Vagina (tissue), 2 donors: ENCODE data around the gene LVRN. TPM values are rescaled to one million over a fixed set of nuclear protein-coding genes. Genes with fewer than 3 reads are reported as not detected.

Source experiments
- DNase-seq, 2 donors: peaks; one replicate each; pipeline ENCODE4 v3.0.0-alpha.2; 2017; ENCODE audit errors: extremely low spot score in 2 of 2
- H3K27ac ChIP-seq: fragments of 200-600 bp; sonication (generic); one replicate; pipeline ENCODE4 v1.5.1; 2019
- H3K27me3 ChIP-seq: fragments of 200-600 bp; sonication (generic); one replicate; pipeline ENCODE4 v1.5.1; 2019
- H3K36me3 ChIP-seq, 2 donors: fragments of 200-600 bp; sonication (generic); one replicate each; pipeline ENCODE4 v1.5.1; 2017 to 2019
- H3K4me1 ChIP-seq: fragments of 200-600 bp; sonication (generic); one replicate; pipeline ENCODE4 v1.5.1; 2019
- H3K4me3 ChIP-seq, 2 donors: fragments of 200-600 bp; sonication (generic); 1 replicate in 1 of 2; 2 replicates in 1 of 2; pipeline ENCODE4 v1.5.1; 2016 to 2019
- H3K9me3 ChIP-seq: fragments of 200-600 bp; sonication (generic); one replicate; pipeline ENCODE4 v1.5.1; 2019
- CTCF ChIP-seq, 3 experiments: fragments of 450-650 bp in 2 of 3; fragments of 200-600 bp in 1 of 3; sonication (generic) in 1 of 3; IDR thresholded peaks; one replicate each; pipeline ENCODE4 v1.5.1; 2017 to 2019; ENCODE audit warnings: antibody characterized with exemption in 3 of 3, mild to moderate bottlenecking in 2 of 3, moderate library complexity in 2 of 3
- POLR2A ChIP-seq, 2 donors: fragments of 450-650 bp; IDR thresholded peaks; one replicate each; pipeline ENCODE4 v1.6.1; 2017; ENCODE audit warnings: antibody characterized with exemption in 2 of 2, mild to moderate bottlenecking in 2 of 2, moderate library complexity in 2 of 2
- POLR2AphosphoS5 ChIP-seq, 2 donors: sonication (generic); formaldehyde crosslinking; IDR thresholded peaks; one replicate each; pipeline ENCODE4 v1.9.0; 2017; ENCODE audit warnings: antibody characterized with exemption in 2 of 2, mild to moderate bottlenecking in 2 of 2, low read depth in 1 of 2; ENCODE audit not compliant: insufficient read depth in 1 of 2
- intact Hi-C: fragments of 100-400 bp; cut with DNase I; formaldehyde crosslinking; loops from one replicate; pipeline ENCODE4 v1.15.1; 2023
- total RNA-seq: library from RNA; depleted of rRNA; stranded (reverse); fragments of >200 nt; gene quantifications from one replicate; pipeline ENCODE4 v1.2.3, GENCODE V29; 2016

LVRN gene
- total RNA-seq, 1 donor from 2014 or later: 1.7 TPM

DNA sequence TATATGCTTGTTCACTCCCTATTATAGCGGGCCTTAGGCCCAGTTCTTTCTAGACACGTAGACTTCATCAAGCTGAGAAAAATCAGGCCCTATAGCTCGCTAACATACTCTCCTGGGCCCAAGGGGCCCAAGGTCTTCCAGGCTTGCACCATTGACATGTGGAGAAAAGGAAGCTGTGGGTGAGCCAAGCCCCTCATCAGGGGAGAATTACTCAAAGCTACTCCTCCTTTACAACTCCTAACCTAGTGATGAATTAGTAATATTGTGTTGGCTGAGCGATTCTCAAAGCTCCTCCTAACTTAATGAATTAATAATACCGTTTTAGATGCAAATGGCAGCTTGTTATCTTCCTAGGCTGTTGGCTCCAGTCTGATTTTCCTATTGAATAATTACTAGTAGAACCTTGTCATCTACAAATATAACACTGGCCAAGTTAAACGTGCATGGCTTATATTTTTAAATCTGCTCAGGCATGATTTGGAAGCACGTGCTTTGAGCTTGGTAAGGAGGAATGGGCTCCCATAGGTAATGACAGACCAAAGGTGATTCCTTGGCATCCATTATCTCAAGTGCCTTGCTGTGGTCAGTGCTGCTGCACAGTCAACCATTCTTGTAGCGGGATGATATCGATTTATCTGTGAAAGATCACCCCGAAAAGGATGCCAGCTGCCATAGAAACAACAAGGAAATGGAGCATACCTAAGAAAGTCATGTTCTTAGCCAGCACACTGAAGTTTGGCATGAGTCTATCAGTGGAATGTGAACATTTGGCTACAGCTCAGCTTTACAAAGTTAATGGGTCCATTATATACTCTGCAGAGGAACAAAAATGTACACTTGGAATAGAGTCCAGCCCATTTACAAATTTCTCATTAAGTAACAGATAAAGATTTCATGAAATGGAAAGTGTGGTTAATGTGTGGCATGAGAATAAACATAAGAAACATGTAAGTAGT lies 23.8 kb downstream of the LVRN start:
- Histone ChIP-seq H3K27ac (no peak overlapping the region), H3K4me3 (no peak overlapping the region), H3K4me1 (no peaks in the 10 kb centered on the region), H3K27me3 (no peaks in the 10 kb centered on the region), H3K36me3 (no peaks in the 10 kb centered on the region), H3K9me3 (no peaks in the 10 kb centered on the region)
- TF ChIP-seq POLR2AphosphoS5 (IDR thresholded peaks at IDR 0.05; ENCODE audit: insufficient read depth in 1 of 2, low read depth in 1 of 2) (no peak), POLR2A (IDR thresholded peaks at IDR 0.05) (no peak), CTCF (IDR thresholded peaks at IDR 0.05) (no peak)
- no peak for DNase-seq
- intact Hi-C loops: no loop called here

DNA sequence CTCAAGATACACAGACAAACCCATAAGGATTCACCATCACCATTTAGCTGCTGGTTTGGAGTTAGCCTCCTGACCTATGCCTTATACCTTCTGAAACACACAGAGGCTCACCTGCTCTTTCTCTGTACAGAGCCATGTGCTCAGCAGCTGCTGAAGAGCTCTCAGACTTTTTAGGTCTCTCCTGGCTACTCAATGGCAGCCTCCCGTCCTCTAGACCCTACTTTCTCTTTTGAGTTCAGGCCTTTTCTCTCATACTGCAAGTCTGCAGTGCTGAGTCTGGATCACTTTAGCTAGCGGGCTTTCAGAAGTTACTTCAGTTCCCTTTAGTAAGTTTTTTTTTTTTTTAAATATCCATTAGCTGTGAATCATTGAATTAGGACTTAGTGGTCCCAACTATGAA lies 25.7 kb downstream of the LVRN start:
- intact Hi-C loops: no loop called here
- no peak for DNase-seq
- Histone ChIP-seq H3K36me3 (no peaks in the 10 kb centered on the region), H3K27ac (no peak overlapping the region), H3K4me3 (no peak overlapping the region), H3K27me3 (no peaks in the 10 kb centered on the region), H3K9me3 (no peaks in the 10 kb centered on the region), H3K4me1 (no peaks in the 10 kb centered on the region)
- no peak for TF ChIP-seq POLR2AphosphoS5 (IDR thresholded peaks at IDR 0.05; ENCODE audit: insufficient read depth in 1 of 2, low read depth in 1 of 2)
- TF ChIP-seq POLR2A (IDR thresholded peaks at IDR 0.05): no peak
- no peak for TF ChIP-seq CTCF (IDR thresholded peaks at IDR 0.05)

DNA sequence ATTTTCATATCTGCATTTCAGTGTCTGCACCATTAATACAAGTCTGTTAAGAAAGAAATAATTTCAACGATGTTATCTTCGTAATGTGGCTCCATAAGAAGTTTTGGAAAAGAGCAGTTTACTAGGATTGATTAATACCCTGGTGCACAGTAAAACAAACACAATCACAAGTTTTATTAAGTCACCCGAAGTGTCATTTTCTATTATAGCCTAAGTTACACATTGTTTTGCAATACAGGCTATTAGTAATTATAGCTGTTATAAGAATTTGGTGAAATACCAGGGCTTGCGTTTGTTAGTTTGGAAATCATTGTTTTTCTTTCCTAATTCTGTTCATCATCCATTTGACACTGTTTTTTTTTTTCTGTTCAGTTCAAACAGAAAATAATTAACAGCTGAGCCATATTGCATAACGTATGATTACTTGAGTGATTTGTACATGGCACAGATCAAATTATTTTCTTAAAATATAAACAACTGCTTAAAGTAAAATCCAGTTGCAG lies 30.6 kb downstream of the LVRN start:
- TF ChIP-seq POLR2A (IDR thresholded peaks at IDR 0.05) (no peak), POLR2AphosphoS5 (IDR thresholded peaks at IDR 0.05; ENCODE audit: insufficient read depth in 1 of 2, low read depth in 1 of 2) (no peak), CTCF (IDR thresholded peaks at IDR 0.05) (no peak)
- no peaks in the 10 kb centered on the region for H3K9me3 ChIP-seq
- H3K4me3 ChIP-seq: no peak overlapping the region
- no peaks in the 10 kb centered on the region for H3K36me3 ChIP-seq
- H3K27ac ChIP-seq: no peak overlapping the region
- no peaks in the 10 kb centered on the region for H3K4me1 ChIP-seq
- no peaks in the 10 kb centered on the region for H3K27me3 ChIP-seq
- no peak for DNase-seq
- intact Hi-C loops: no loop called here

GRCh38 chr5:115995351-115995750 lies 33.1 kb downstream of the LVRN start:
- Histone ChIP-seq H3K27me3 (no peaks in the 10 kb centered on the region), H3K36me3 (no peaks in the 10 kb centered on the region), H3K4me3 (no peak overlapping the region), H3K4me1 (no peaks in the 10 kb centered on the region), H3K9me3 (no peaks in the 10 kb centered on the region), H3K27ac (no peak overlapping the region)
- intact Hi-C loops: no loop called here
- no peak for TF ChIP-seq CTCF (IDR thresholded peaks at IDR 0.05)
- no peak for TF ChIP-seq POLR2AphosphoS5 (IDR thresholded peaks at IDR 0.05; ENCODE audit: insufficient read depth in 1 of 2, low read depth in 1 of 2)
- no peak for TF ChIP-seq POLR2A (IDR thresholded peaks at IDR 0.05)
- DNase-seq: no peak
